OCI-LY7 (cell line): ENCODE data around the gene CIB4.

Experiments used
- EZH2phosphoT487 ChIP-seq: fragments of 200-600 bp; sonication (generic); IDR thresholded peaks from 2 replicates; pipeline ENCODE4 v1.6.1; 2018; ENCODE audit warnings: low read depth, borderline replicate concordance, mild to moderate bottlenecking, mixed run types, antibody characterized with exemption, low read length, moderate library complexity, mixed read lengths
- TF ChIP-seq, protein P1 (sequence below): fragments of 200-600 bp; sonication (generic); conservative IDR thresholded peaks from 2 replicates; pipeline ENCODE4 v1.5.1; 2014; ENCODE audit warnings: mild to moderate bottlenecking, antibody characterized with exemption, low read length, moderate library complexity, mixed read lengths

DNA sequence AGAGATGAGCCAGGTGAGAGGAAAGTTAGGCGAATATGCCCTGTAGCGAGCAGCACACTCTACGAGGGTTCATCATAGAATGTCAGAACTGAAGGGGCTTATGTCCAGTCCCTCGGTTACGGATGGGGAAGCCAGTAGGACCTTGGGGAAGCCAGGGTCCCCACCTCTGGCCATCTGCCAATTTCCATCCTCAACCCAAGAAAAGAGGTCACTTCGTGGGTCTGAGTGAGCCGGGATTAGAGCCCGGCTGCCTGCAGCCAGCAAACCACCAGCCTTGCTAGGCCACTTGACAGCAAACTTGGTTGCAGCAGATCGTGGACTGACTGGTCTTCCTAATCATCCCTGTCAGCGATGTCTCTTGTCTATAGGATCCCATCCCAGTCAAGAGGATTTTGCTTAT is 11.4 kb downstream of the CIB4 start:
- TF ChIP-seq, protein P1, sequence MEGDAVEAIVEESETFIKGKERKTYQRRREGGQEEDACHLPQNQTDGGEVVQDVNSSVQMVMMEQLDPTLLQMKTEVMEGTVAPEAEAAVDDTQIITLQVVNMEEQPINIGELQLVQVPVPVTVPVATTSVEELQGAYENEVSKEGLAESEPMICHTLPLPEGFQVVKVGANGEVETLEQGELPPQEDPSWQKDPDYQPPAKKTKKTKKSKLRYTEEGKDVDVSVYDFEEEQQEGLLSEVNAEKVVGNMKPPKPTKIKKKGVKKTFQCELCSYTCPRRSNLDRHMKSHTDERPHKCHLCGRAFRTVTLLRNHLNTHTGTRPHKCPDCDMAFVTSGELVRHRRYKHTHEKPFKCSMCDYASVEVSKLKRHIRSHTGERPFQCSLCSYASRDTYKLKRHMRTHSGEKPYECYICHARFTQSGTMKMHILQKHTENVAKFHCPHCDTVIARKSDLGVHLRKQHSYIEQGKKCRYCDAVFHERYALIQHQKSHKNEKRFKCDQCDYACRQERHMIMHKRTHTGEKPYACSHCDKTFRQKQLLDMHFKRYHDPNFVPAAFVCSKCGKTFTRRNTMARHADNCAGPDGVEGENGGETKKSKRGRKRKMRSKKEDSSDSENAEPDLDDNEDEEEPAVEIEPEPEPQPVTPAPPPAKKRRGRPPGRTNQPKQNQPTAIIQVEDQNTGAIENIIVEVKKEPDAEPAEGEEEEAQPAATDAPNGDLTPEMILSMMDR, result no peak
- TF ChIP-seq EZH2phosphoT487, result no peak
